Measurements from ENCODE around the gene XPA. TPM values are rescaled to one million over a fixed set of nuclear protein-coding genes. Genes with fewer than 3 reads are reported as not detected.

The XPA gene
- total and polyA plus RNA-seq, 8 donors: 1.3 to 31.0 (median 23.9) TPM

- peaks cover 10 to 31% (median 12%) of the 10 kb centered on the region in 4 donors for H3K4me1 ChIP-seq
- no peak overlapping the region for H3K4me3 ChIP-seq
- peaks cover 0 to 46% (median 18%) of the 10 kb centered on the region in 3 donors for H3K27me3 ChIP-seq
- H3K27ac ChIP-seq: no peak overlapping the region
- WGBS, 5 donors: 85 to 97% (median 95%) methylated on average over 5 to 10 of the region's 10 CpGs
- no peaks in the 10 kb centered on the region for H3K36me3 ChIP-seq
- DNase-seq: no peak
- intact Hi-C loops (cut with DNase I; ENCODE audit: low total_unique reads): no loop called here
- H3K9me3 ChIP-seq: peaks cover 0 to 12% (median 5%) of the 10 kb centered on the region in 4 donors
- no peak for TF ChIP-seq POLR2A (IDR thresholded peaks at IDR 0.05)
- no peak for TF ChIP-seq POLR2AphosphoS5 (IDR thresholded peaks at IDR 0.05)
- no peak for TF ChIP-seq EP300 (IDR thresholded peaks at IDR 0.05)
- TF ChIP-seq CTCF (IDR thresholded peaks at IDR 0.05): no peak
Measured at GRCh38 chr9:97742545-97742944, 45.4 kb upstream of the XPA start.

GRCh38 chr9:97741947-97742346, 44.8 kb upstream of the XPA start:
- peaks cover 0 to 48% (median 18%) of the 10 kb centered on the region in 3 donors for H3K27me3 ChIP-seq
- peak overlapping the region in 1 of 5 donors; percentile 72 for H3K27ac ChIP-seq
- intact Hi-C loops (cut with DNase I; ENCODE audit: low total_unique reads): no loop called here
- peaks cover 0 to 12% (median 5%) of the 10 kb centered on the region in 4 donors for H3K9me3 ChIP-seq
- no peaks in the 10 kb centered on the region for H3K36me3 ChIP-seq
- H3K4me3 ChIP-seq: peak overlapping the region in 1 of 4 donors; percentile 55
- TF ChIP-seq CTCF (IDR thresholded peaks at IDR 0.05) (no peak), POLR2AphosphoS5 (IDR thresholded peaks at IDR 0.05) (no peak), POLR2A (IDR thresholded peaks at IDR 0.05) (no peak), EP300 (IDR thresholded peaks at IDR 0.05) (no peak)
- WGBS, 5 donors: 86 to 99% (median 90%) methylated on average over 6 of the region's 6 CpGs
- H3K4me1 ChIP-seq: peaks cover 10 to 25% (median 12%) of the 10 kb centered on the region in 4 donors
- DNase-seq: no peak

- H3K36me3 ChIP-seq: no peaks in the 10 kb centered on the region
- H3K27ac ChIP-seq: peak overlapping the region in 3 of 5 donors; percentile 45 to 72 (median 65)
- DNase-seq: peak; percentile 60 to 90
- peaks cover 10 to 17% (median 12%) of the 10 kb centered on the region in 4 donors for H3K4me1 ChIP-seq
- H3K27me3 ChIP-seq: peaks cover 0 to 48% (median 18%) of the 10 kb centered on the region in 3 donors
- peak; percentile 33 to 48 (median 47) for TF ChIP-seq POLR2AphosphoS5 (IDR thresholded peaks at IDR 0.05)
- TF ChIP-seq POLR2A (IDR thresholded peaks at IDR 0.05): no peak
- peak in 3 of 7 experiments; percentile 13 to 15 (median 15) for TF ChIP-seq CTCF (IDR thresholded peaks at IDR 0.05)
- peaks cover 0 to 12% (median 5%) of the 10 kb centered on the region in 4 donors for H3K9me3 ChIP-seq
- WGBS, 5 donors: 3 to 15% (median 4%) methylated on average over 15 to 56 of the region's 56 CpGs
- intact Hi-C loops (cut with DNase I; ENCODE audit: low total_unique reads): no loop called here
- peak overlapping the region; percentile 40 to 55 (median 45) for H3K4me3 ChIP-seq
Measured at GRCh38 chr9:97740848-97741821, 44.0 kb upstream of the XPA start.

- intact Hi-C loops (cut with DNase I; ENCODE audit: low total_unique reads): no loop called here
- peak in 1 of 2 donors; percentile 10 for DNase-seq
- H3K9me3 ChIP-seq: peaks cover 0 to 4% (median 1%) of the 10 kb centered on the region in 4 donors
- H3K4me3 ChIP-seq: no peak overlapping the region
- H3K27ac ChIP-seq: no peak overlapping the region
- 49 to 59% (median 56%) methylated on average over 3 of the region's 3 CpGs for WGBS, 5 donors
- peaks cover 0 to 40% (median 15%) of the 10 kb centered on the region in 3 donors for H3K27me3 ChIP-seq
- H3K36me3 ChIP-seq: no peaks in the 10 kb centered on the region
- peaks cover 10 to 17% (median 12%) of the 10 kb centered on the region in 4 donors for H3K4me1 ChIP-seq
- TF ChIP-seq POLR2AphosphoS5 (IDR thresholded peaks at IDR 0.05): no peak
- TF ChIP-seq POLR2A (IDR thresholded peaks at IDR 0.05): no peak
- TF ChIP-seq EP300 (IDR thresholded peaks at IDR 0.05): no peak
- TF ChIP-seq CTCF (IDR thresholded peaks at IDR 0.05): no peak
Measured at GRCh38 chr9:97737429-97737828, 40.3 kb upstream of the XPA start.

Data from stomach (tissue), 9 donors.